NCI-H146 treated with DMSO at 0.1 percent for 48 hours (cell line): ENCODE measurements around the gene CNST.
"Not testable (repeated sequence)": the region's sequence is repeated elsewhere in the genome, so short reads cannot be mapped to it uniquely, and the experiment has no call there.

Experiments used
- DNase-seq: peaks from one replicate; lab custom pipeline; 2025; ENCODE audit not compliant: unreplicated experiment; lab: John Stamatoyannopoulos, UW

CNST gene

DNA sequence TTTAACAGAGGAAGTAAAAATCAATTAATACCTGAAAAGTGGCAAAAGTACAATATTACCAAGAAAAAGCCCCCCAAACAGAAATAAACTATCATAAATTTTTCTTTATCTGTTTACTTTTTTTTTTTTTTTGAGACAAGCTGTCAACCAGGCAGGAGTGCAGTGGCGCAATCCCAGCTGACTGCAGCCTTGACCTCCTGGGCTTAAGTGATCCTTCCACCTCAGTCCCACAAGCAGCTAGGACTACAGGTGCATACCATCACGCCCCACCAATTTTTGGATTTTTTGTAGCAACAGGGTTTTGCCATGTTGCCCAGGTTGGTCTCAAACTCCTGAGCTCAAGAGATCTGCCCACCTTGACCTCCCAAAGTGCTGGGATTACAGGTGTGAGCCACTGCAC lies 8.2 kb upstream of the CNST start:
- DNase-seq, result no peak

DNA sequence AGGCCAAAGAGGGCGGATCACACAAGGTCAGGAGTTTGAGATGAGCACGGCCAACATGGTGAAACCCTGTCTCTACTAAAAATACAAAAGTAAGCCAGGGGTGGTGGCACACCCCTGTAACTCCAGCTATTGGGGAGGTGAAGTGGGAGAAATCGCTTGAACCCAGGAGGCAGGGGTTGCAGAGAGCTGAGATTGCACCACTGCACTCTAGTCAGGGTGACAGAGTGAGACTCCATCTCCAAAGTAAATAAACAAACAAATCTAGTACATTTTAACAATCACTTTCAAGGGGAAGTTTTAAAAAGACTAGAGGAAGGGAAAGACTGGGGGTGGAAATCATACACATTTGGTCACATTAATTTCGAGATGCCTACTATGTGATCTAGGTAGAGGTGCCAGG lies 6.9 kb upstream of the CNST start:
- no peak for DNase-seq

DNA sequence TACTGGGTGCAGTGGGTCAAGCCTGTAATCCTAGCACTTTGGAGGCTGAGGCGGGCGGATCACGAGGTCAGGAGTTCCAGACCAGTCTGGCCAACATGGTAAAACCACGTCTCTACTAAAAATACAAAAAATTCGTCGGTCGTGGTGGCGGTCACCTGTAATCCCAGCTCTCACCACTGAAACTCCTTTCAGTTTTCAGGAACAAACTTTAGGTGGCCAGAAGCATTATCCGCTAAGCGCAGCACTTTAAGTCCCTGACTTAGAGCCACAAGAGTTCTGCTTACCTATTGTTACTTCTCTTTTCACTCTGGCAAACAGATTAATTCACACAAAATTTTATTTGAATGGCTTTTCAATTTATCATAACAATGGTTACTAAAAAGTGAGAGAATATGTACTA lies 5.4 kb upstream of the CNST start:
- not testable (repeated sequence) for DNase-seq

DNA sequence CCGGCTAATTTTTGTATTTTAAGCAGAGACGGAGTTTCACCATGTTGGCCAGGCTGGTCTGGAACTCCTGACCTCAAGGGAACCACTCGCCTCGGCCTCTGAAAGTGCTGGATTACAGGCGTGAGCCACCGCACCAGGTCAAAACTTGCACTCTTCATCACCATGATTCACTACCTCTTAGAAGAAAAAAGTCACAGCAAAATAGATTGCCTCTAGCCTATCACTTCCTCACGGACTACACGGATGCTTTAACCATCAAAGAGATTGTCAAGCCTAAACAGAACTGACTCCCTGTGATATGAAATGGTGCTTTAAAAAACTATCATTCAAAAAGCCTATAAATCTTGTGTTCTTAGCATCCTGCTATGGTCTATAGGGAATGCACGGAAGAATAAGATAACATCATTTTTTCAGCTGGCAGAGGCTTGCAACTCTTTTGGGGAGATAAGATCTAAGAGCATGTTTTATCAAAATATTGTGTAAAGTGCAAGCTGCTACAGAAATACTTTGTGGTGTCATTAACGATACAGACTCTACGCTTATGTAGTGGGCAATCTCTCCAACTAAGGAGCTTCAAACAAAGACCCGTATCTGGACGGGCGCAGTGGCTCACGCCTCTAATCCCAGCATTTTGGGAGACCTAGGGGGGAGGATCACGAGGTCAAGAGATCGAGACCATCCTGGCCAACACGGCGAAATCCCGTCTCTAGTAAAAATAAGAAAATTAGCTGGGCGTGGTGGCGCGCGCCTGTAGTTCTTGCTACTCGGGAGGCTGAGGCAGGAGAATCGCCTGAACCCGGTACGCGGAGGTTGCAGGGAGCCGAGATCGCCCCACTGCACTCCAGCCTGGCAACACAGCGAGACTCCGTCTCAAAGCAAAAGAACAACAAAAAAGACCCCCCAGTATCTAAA lies 1.2 kb upstream of the CNST start:
- DNase-seq, result no peak

DNA sequence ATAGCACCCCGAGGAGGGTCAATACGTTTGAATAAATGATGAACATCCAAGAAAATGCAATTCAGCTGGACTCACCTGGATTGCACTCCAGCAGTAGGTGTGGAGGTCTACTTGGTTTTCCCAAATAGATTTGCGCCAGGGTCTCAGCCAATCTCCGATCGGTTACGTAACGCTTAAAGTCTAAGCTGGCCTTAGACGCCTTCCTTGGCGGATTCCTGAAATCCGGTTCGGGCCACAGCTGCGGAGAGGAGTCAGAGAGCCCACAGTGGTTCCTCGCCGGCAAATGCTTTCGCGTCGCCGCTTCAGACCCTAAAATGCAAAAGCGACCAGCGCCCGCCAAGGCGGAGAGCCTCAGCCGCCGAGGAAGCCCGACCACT lies 517 bp upstream of the CNST start:
- peak; percentile 49 for DNase-seq

DNA sequence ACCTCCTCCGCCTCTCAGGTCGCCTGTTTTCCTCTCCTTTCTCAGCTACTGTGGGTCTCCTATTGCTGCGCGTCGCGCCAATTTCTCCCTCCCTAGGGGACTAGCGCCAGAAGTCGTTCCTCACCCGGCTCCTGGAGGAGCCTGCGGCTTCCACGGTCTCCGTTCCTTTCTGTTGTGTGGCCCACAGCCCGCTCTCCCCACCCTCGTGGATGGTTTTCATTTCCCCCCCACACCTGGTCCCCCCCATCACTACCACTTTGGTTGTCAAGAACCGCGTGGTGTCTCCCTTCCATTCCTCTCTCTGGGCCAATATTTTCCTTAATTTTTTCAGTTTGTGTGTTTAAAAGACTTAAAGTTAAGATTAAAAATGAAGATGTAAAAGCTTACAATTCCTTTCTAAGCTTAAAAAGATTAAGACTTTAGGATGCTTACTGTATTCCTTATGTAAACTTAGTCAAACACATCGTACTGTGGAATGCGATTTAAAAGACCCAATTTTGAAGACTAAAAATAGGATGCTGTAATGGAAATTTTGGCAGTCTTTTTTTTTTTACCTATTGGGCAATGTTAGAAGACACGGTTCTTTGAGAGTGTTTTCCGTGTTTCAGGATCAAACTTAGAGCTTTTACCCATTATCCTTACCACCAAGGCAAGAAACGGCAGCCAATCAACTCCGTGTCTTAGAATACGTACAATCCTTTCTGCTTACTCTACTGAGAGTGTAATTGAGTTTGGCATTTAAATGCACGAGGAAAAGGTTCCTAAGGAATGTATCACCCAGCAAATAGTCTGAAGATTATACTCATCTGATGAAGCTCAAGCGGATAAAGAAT lies 773 bp downstream of the CNST start:
- peak; percentile 79 for DNase-seq

DNA sequence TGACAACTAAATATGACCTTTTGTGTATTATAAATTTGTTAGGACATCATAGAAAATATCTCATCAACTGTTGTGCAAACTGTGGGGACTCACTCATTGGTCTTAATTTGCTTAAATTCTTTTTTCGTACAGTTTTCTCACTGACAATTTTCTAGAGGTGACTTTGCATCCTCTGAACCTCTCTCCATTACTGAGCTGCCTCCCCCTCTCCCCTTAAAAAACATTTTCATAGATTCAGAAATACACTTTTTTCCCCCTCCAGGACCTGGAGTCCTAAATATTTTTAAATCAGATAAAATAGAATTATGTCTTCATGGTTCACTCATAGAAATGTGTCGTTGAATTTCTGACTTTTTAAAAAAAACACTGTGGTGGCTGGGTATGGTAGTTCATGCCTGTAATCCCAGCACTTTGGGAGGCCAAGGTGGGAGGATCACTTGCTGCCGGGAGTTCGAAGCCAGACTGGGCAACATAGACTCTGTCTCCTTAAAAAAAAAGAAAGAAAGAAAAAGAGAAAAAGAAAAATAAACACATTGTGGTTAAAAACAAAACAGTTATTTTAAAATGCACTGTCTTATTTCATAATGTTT lies 1.5 kb downstream of the CNST start:
- DNase-seq, result no peak

DNA sequence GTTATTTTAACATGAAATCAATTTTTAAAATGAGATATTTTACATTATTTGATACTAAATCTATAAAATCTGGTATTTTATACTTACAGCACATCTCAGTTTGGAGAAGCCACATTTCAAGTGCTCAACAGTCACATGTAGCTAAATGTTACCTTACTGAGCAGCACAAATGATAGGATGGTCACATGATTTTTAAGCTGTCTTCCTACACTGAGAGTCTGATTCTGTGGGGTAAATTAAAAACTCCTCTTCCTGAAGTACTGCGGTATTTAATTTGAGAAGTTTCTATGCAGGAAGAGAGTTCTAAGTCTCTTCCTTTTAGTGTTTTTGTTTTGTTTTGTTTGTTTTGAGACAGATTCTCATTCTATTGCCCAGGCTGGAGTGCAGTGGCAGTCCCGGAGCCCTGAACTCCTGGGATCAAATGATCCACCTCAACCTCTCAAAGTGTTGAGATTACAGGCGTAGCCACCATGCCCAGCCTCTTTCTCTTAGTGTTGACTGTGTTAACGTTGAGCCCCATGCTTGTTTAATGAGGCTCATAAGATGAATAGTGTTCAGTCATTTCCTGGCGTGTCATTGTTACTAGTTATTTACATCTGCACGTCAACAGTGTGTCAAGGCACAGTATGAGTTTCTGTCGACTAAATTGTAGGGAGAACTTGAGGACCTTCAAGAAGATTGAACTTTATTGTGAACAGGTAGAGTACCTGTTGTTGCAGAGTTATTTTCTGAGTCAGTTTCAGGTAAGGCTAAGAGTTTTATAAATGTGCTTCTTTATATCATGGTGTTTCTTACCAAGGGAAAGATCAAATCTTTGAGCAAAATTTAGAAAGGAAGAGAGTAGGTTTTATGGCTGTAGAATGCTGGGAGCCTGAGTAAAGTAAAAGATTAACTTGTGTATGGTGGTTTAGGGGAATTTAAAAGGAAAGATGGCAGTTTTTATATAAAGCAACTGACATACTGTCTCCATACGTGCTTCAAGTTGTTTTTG lies 3.3 kb downstream of the CNST start:
- peak; percentile 67 for DNase-seq

DNA sequence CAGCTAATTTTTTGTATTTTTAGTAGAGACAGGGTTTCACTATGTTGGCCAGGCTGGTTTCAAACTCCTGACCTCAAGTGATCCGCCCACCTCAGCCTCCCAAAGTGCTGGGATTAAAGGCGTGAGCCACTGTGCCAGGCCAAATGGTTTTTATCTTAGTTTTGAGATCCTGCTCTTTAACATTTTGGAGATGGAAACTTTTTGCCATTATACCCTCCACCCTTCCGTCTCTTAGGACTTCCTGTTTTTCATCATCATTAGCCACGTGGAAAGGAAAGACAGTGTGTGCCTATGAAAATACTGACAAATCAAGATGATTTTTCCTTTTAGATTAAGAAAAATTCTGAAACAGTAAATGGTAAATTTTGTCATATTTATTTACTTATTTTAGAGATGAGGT lies 5.1 kb downstream of the CNST start:
- not testable (repeated sequence) for DNase-seq

DNA sequence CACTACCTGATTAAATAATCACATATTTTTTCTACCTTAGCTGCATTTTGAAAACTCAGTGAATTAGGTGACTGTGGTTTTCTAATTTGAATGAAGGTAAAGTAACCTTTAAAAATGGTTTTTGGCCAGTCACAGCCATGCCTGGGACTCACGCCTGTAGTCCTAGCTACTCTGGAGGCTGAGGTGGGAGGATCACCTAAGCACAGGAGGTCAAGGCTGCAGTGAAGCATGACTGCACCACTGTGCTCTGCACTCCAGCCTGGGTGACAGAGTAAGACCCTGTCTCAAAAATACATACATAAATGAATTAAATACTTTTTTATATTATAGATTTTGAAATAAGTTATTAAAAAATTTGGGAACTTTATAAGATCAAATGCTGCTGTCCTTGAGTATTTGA lies 5.7 kb downstream of the CNST start:
- DNase-seq, result no peak

DNA sequence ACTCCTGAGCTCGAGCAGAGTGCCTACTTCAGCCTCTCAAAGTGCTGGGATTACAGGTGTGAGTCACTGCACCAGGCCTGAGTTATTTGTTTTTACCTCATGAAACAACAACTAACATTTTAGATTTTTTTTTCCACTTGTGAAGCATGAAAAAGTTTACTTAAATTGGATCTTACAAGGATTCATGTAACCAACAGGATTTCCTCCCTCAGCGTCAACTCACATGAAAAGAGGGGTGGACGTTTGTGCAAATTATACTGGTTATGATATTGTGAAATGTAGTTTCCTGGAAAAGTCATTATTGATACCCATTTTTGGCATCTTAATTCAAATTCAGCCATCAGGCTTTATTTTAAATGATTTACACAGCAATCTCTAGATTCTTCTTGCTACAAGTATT lies 6.5 kb downstream of the CNST start:
- no peak for DNase-seq

DNA sequence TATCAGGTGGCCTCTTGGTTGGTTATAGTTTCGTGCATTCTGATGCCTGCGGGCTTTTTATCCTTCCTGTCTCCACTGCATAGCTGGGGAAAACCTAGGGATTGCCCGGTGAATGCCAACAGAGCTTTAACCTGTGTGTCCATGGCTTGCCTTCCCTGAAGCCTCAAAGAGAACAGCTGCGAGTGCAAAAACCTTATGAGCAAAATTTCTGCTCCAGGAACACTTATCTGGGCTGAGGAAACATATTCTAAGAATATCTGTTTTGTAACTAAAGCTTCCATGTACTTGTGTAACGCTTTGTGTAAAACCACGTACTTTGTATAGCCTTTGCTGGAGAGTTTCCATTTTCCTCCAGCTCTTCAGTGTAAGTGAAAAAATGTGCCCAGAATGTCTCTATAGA lies 7.2 kb downstream of the CNST start:
- no peak for DNase-seq

DNA sequence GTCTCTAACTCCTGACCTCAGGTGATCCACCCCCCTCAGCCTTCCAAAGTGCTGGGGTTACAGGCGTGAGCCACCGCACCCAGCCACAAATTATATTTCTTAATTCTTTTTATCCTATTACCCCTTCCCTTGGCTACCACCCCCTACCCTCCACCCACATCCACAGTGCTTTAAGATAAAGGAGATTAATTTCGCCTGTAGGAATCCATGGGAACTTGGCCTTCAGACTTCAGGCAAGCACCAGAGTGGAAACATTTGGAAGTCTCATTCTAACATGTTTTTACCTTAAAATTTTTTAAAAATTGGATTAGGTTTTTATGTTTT lies 10.4 kb downstream of the CNST start:
- DNase-seq, result no peak

DNA sequence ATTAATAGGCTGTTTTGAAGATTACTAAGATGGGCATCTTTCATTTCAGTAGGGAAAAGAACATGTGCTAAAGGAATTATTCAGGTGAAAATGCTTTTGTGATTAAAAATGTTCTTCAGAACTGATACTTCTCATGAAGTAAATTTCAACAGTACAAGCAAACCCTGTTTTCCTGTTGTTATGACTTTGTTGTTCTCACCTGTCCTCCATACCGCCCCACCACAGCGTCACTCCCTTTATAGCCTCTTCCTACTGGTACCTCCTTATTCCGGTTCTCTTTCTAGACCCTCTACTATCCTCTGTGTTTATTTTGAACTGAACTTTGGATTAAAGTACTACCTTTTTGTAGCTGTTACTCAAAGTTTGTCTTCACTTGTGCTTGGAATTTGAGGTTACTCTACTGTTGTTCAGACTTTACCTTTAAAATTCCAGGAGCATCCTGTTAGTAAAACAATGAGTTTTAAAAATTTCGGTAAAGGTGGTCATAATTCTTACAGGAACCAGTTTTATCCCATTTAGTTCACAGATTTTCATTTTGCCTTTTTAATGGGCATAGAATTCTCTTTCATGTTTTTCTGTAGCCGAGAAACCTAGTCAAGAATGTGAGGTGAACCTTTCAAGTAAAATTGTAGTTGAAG lies 10.9 kb downstream of the CNST start:
- no peak for DNase-seq

DNA sequence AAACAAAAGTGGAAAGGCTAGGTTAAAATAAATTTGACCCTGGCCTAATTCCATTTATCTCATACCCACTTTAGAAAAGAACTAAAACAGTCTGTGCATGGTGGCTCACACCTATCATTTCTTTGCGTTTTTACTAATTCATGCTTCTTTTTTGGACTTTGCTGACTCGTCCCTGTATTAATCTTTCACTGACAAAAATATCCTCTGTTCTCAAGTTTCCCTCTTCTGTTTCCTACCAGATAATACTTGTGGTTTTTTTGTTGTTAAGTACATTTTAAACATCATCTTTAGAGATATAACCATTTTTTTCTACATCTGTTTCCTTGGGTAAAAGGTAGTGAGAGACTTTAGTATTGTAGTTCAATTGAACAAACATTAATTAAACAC lies 11.5 kb downstream of the CNST start:
- no peak for DNase-seq

DNA sequence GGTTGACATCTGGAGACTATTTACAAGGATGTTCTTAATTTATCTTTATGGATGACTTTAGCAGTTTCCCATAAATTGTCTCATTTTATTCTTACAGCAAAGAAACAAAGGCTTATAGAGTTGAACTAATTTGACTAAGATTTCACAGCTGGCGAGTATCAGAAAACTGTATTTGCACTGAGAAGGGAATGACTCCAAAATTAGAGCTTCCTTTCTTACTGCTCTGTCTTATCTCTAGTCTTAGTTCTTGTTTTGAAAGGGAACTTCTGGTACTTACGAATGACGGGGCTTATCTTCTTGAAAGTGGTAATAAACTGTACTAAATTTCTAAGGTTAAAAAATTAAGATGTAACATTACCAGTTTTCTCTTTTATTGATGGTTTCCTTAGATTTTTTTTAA lies 13.6 kb downstream of the CNST start:
- DNase-seq, result no peak

DNA sequence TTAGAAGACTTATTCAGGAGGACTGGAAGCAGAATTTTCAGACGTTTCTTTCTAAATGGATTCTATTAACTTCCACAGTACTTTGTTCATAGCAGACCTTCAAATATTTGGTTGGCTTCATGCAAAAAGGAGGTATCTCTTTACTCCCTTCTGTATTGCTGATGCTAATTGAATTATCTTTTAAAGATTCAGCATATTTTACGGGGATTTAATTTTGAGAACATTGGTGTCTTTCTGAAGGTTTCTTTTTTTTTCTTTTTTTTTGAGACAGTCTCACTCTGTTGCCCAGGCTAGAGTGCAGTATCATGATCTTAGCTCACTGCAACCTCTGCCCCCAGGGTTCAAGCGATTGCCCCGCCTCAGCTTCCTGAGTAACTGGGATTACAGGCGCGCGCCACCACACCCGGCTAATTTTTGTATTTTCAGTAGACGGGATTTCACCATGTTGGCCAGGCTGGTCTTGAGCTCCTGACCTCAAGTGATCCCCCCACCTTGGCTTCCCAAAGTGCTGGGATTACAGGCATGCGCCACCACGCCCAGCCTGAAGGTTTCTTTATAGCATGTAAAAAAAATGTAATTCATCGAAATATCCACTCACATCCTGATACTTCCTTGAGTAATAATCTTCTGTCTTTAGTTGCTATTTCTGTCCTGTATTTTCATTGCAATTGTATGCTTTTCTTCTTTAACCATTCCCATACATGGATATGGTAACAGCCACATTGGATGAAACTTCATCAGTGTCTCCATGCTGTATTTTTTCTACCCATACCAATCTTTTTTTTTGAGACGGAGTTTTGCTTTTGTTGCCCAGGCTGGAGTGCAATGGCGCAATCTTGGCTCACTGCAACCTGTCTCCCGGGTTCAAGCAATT lies 14.5 kb downstream of the CNST start:
- no peak for DNase-seq

DNA sequence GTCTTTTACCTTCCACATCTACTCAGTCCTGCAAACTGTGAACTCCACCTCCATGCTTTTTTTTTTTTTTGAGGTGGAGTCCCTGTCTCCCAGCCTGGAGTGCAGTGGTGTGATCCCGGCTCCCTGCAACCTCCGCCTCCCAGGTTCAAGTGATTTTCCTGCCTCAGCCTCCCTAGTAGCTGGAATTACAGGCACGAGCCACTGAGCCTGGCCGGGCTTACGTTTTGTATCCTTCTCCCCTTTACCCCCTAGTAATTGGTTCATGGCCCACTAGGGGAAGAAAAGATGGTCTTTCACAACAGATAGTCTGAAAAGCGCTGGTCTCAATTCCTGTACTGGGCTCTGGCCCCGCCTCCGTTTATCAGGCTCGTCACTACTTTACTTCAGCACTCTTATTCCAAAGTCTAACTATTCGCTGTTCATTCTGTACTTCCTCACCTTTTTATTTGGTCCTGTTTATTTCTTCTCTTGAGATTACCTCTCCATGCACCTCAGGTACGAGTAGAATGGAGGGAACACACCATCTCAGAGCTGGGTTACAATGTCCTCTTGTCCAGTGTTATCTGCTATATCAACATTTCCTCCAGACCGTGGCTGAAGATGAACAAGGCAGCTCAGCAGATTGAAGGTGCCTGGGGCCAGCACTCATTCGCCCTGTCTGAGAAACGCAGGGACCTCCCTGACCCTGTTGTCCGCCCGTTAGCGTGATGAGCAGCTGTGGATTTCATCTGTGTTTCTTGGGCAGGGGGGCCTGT lies 16.2 kb downstream of the CNST start:
- DNase-seq, result peak; percentile 64

DNA sequence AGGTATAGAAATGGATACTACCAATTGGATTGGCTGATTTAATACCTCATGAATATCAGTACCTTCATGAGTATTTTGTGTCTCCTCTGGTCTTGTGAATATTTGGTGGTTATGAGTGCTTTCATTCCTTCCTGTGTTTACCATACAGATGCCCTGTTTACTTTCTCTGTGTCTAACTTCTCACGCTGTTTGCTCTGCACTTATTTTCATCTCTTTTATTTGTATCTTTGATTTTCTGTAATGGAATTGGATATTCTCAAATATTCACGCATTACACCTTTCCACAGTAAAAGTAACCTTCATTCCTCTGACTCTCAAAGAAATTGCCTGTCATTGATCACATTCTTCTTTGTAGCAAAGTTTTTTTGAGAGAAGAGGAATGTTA lies 16.8 kb downstream of the CNST start:
- peak; percentile 64 for DNase-seq
